Caco-2 (cell line): ENCODE measurements around the gene GPR155. TPM values are rescaled to one million over a fixed set of nuclear protein-coding genes. Genes with fewer than 3 reads are reported as not detected.

Experiments used
- BruUV-seq: library from RNA; stranded (reverse); fragments of 400-500 nt; replicated peaks from 2 replicates; lab custom pipeline; 2021; lab: Mats Ljungman, UMichigan
- CTCF ChIA-PET: fragments of 300-600 bp; sonication (Branson Sonifier 250); formaldehyde crosslinking; loops from one replicate; lab custom pipeline; 2022; ENCODE audit warnings: antibody characterized with exemption; lab: Charles Lee
- POLR2A ChIA-PET: fragments of 300-600 bp; sonication (Branson Sonifier 250); formaldehyde crosslinking; loops from one replicate; lab custom pipeline; 2022; ENCODE audit warnings: antibody characterized with exemption; lab: Charles Lee
- DNase-seq, 2 experiments: peaks; one replicate each; pipeline versions ENCODE4 v3.0.0 to v3.0.0-alpha.2; 2020 to 2022
- H3K27me3 ChIP-seq: replicated peaks from 2 replicates; pipeline ENCODE4 v1.6.0; 2011; ENCODE audit warnings: low read length; ENCODE audit not compliant: control insufficient read depth, insufficient read depth
- H3K36me3 ChIP-seq: 2 replicates; pipeline ENCODE4 v1.5.1; 2011; ENCODE audit warnings: low read length; ENCODE audit not compliant: control insufficient read depth, insufficient read depth
- H3K4me1 ChIP-seq: fragments of 250-450 bp; sonication (Bioruptor Pico); 2 replicates; pipeline ENCODE4 v1.5.1; 2020; ENCODE audit warnings: mild to moderate bottlenecking
- H3K4me3 ChIP-seq: 2 replicates; pipeline ENCODE4 v1.5.1; 2011; ENCODE audit warnings: low read depth, mild to moderate bottlenecking, control low read depth, low read length
- H3K9me3 ChIP-seq: fragments of 250-450 bp; sonication (Bioruptor Pico); 2 replicates; pipeline ENCODE4 v1.5.1; 2020; ENCODE audit warnings: mild to moderate bottlenecking, moderate library complexity
- H3K27ac Mint-ChIP-seq: one replicate; pipeline ENCODE4 v1.8.0; 2022; ENCODE audit warnings: mixed read lengths; ENCODE audit not compliant: unreplicated experiment
- H3K27me3 Mint-ChIP-seq: one replicate; pipeline ENCODE4 v1.8.0; 2022; ENCODE audit warnings: mixed read lengths; ENCODE audit not compliant: insufficient read depth, unreplicated experiment
- H3K36me3 Mint-ChIP-seq: one replicate; pipeline ENCODE4 v1.8.0; 2022; ENCODE audit warnings: mild to moderate bottlenecking, mixed read lengths; ENCODE audit not compliant: insufficient read depth, unreplicated experiment
- H3K4me1 Mint-ChIP-seq: one replicate; pipeline ENCODE4 v1.8.0; 2022; ENCODE audit warnings: low read depth, mixed read lengths; ENCODE audit not compliant: unreplicated experiment
- H3K4me3 Mint-ChIP-seq: one replicate; pipeline ENCODE4 v1.8.0; 2022; ENCODE audit warnings: mild to moderate bottlenecking, moderate library complexity, mixed read lengths; ENCODE audit not compliant: unreplicated experiment
- H3K9me3 Mint-ChIP-seq: one replicate; pipeline ENCODE4 v1.8.0; 2022; ENCODE audit warnings: mixed read lengths; ENCODE audit not compliant: unreplicated experiment
- intact Hi-C: fragments of 100-400 bp; cut with micrococcal nuclease; formaldehyde crosslinking; loops from one replicate; pipeline ENCODE4 v1.10.0; 2022; ENCODE audit not compliant: unreplicated experiment
- total RNA-seq: library from RNA; stranded (reverse); gene quantifications from 2 replicates; pipeline ENCODE4 v1.2.3, GENCODE V29; 2022
- TF ChIP-seq, protein P1 (sequence below), 2 experiments: fragments of 200-600 bp in 1 of 2; IDR thresholded peaks; 1 replicate in 1 of 2; 2 replicates in 1 of 2; pipeline versions ENCODE4 v1.5.1 to v1.8.0; 2011 to 2022; ENCODE audit warnings: antibody characterized with exemption in 1 of 2, control low read depth in 1 of 2, inconsistent platforms in 1 of 2, low read depth in 1 of 2, low read length in 1 of 2, mild to moderate bottlenecking in 1 of 2, moderate library complexity in 1 of 2; ENCODE audit not compliant: insufficient read depth in 1 of 2, severe bottlenecking in 1 of 2, unreplicated experiment in 1 of 2

GPR155 gene
- total RNA-seq, 1 experiment from 2014 or later, result 1.0 TPM

DNA sequence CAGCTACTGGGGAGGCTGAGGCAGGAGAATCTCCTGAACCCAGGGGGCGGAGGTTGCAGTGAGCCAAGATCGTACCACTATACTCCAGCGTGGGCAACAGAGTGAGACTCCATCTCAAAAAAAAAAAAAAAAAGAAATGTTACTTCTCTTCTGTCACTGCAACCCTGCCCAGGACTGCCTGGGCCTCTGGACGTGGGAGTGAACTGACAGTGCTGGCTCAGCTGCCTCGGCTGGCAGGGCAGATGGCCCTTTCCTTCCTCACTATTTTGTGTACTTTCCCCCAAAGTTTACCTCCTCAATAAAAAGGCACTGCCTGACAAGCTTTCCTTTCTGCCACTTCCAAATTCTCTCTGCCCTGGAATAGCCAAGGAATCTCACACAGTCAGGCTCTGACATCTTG is 12.5 kb upstream of the GPR155 start:
- no TSS peak for BruUV-seq
- ChIA-PET CTCF (no interaction called here), POLR2A (no interaction called here)
- Histone ChIP-seq H3K9me3 (0 out of 2 replicates have a peak, but pooled peaks cover 9% of the 10 kb centered on the region), H3K4me1 (no peaks in the 10 kb centered on the region), H3K36me3 (no peaks in the 10 kb centered on the region), H3K27me3 (no peaks in the 10 kb centered on the region), H3K4me3 (no peak overlapping the region)
- H3K9me3 Mint-ChIP-seq, result peaks cover 24% of the 10 kb centered on the region
- peaks cover 9% of the 10 kb centered on the region for H3K4me1 Mint-ChIP-seq
- TF ChIP-seq, protein P1, sequence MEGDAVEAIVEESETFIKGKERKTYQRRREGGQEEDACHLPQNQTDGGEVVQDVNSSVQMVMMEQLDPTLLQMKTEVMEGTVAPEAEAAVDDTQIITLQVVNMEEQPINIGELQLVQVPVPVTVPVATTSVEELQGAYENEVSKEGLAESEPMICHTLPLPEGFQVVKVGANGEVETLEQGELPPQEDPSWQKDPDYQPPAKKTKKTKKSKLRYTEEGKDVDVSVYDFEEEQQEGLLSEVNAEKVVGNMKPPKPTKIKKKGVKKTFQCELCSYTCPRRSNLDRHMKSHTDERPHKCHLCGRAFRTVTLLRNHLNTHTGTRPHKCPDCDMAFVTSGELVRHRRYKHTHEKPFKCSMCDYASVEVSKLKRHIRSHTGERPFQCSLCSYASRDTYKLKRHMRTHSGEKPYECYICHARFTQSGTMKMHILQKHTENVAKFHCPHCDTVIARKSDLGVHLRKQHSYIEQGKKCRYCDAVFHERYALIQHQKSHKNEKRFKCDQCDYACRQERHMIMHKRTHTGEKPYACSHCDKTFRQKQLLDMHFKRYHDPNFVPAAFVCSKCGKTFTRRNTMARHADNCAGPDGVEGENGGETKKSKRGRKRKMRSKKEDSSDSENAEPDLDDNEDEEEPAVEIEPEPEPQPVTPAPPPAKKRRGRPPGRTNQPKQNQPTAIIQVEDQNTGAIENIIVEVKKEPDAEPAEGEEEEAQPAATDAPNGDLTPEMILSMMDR (IDR thresholded peaks at IDR 0.05; ENCODE audit: insufficient read depth in 1 of 2, low read depth in 1 of 2, low read length in 1 of 2, severe bottlenecking in 1 of 2, unreplicated experiment in 1 of 2), result no peak
- H3K36me3 Mint-ChIP-seq, result no peaks in the 10 kb centered on the region
- intact Hi-C loops, result no loop called here
- H3K27ac Mint-ChIP-seq, result no peak overlapping the region
- no peak for DNase-seq
- no peak overlapping the region for H3K4me3 Mint-ChIP-seq
- H3K27me3 Mint-ChIP-seq, result no peaks in the 10 kb centered on the region

DNA sequence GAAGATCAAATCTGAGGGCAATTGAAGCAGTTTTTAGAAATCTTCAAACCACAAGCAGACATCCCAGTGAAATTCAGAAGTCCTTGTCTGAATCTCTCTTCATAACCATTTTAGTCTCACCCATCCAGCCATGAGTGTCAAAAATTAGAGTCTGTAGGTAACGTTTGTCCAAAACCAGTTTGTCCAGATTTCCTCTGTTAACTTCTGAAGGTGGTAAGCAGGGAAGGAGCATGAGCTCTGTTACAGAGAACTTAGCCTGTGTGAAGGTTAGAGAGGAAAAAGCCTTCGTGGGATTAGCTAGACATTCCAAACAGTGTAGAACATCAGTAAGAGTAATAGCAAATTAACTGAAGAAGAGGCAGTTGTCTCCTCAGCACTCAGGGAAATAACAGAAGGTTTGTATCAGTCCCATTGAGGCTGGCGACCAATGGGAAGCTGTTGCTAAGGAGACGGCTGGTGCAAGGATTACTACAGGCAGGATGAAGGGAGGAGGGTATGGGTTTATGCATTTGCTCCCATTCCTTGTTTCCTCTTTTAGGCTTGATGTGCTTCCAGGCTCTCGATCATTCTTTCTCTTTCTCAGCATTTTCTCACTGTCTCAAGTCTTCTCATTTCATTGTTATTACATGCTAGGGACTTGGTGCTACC is 8.7 kb upstream of the GPR155 start:
- Histone ChIP-seq H3K27me3 (no peaks in the 10 kb centered on the region), H3K4me3 (no peak overlapping the region), H3K9me3 (0 out of 2 replicates have a peak, but pooled peaks cover 5% of the 10 kb centered on the region), H3K36me3 (no peaks in the 10 kb centered on the region), H3K4me1 (no peaks in the 10 kb centered on the region)
- H3K36me3 Mint-ChIP-seq, result no peaks in the 10 kb centered on the region
- peaks cover 13% of the 10 kb centered on the region for H3K9me3 Mint-ChIP-seq
- H3K27ac Mint-ChIP-seq, result no peak overlapping the region
- ChIA-PET POLR2A (no interaction called here), CTCF (interaction anchor here (1.4 kb wide), 1 partner anchor 52 kb away, joined by 6 read pairs; no protein-coding TSS in a partner anchor)
- DNase-seq, result peak in 1 of 2 experiments; percentile 10
- peaks cover 9% of the 10 kb centered on the region for H3K4me1 Mint-ChIP-seq
- peaks cover 4% of the 10 kb centered on the region for H3K27me3 Mint-ChIP-seq
- BruUV-seq, result no TSS peak
- intact Hi-C loops, result no loop called here
- H3K4me3 Mint-ChIP-seq, result no peak overlapping the region
- TF ChIP-seq, protein P1 (IDR thresholded peaks at IDR 0.05; ENCODE audit: insufficient read depth in 1 of 2, low read depth in 1 of 2, low read length in 1 of 2, severe bottlenecking in 1 of 2, unreplicated experiment in 1 of 2), result no peak

DNA sequence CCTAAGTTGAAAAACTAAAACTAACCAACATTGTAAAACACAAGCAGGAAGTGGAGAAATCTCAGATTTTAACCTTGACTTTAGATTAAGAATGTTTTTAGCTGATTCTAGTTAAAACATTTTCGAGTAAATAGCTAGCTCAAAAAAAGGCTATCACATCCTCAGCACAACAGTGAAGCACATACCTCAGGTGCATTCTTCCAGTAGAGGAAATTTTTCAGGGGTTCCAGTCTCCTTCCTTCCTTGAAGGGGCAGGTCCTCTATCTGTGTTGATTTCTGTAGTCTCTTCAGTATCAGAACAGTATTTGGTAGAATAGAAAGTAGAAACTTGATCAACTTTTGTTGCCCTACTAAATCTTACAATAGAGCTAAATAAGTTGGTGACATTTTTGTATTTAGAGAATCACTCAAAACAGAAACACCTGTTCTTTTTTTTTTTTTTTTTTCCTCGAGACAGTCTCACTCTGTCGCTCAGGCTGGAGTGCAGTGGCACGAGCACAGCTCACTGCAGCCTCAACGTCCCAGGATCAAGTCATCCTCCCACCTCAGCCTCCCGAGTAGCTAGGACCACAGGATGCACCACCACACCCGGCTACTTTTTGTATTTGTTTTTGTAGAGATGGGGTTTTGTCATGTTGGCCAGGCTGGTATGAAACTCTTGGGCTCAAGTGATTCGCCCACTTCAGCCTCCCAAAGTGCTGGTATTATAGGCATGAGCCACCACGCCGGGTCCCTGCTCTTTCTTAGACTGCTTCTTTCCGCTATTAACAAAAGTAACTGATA is 6.9 kb upstream of the GPR155 start:
- H3K4me3 ChIP-seq, result no peak overlapping the region
- 0 out of 2 replicates have a peak, but pooled peaks cover 5% of the 10 kb centered on the region for H3K9me3 ChIP-seq
- peaks cover 11% of the 10 kb centered on the region for H3K27me3 Mint-ChIP-seq
- no peak overlapping the region for H3K4me3 Mint-ChIP-seq
- no peaks in the 10 kb centered on the region for H3K27me3 ChIP-seq
- peaks cover 9% of the 10 kb centered on the region for H3K4me1 Mint-ChIP-seq
- TF ChIP-seq, protein P1 (IDR thresholded peaks at IDR 0.05; ENCODE audit: insufficient read depth in 1 of 2, low read depth in 1 of 2, low read length in 1 of 2, severe bottlenecking in 1 of 2, unreplicated experiment in 1 of 2), result no peak
- no TSS peak for BruUV-seq
- H3K36me3 Mint-ChIP-seq, result no peaks in the 10 kb centered on the region
- DNase-seq, result no peak
- H3K36me3 ChIP-seq, result no peaks in the 10 kb centered on the region
- intact Hi-C loops, result no loop called here
- peaks cover 6% of the 10 kb centered on the region for H3K9me3 Mint-ChIP-seq
- CTCF ChIA-PET, result no interaction called here
- H3K27ac Mint-ChIP-seq, result no peak overlapping the region
- H3K4me1 ChIP-seq, result no peaks in the 10 kb centered on the region
- POLR2A ChIA-PET, result no interaction called here
